Activated CD4-positive, alpha-beta memory T cell treated with anti-CD3 and anti-CD28 coated beads, Interleukin-2, amount 10 ng/mL, durations not matched to agents 7 days and 5 days (primary cell): Measurements from ENCODE around the gene NAA40. TPM values are rescaled to one million over a fixed set of nuclear protein-coding genes. Genes with fewer than 3 reads are reported as not detected.
A peak's percentile ranks its signal among the peaks of the same experiment; 100 is the strongest.

Experiments
- CTCF ChIA-PET: fragments of 350-600 bp; sonication (Branson Sonifier 250); formaldehyde crosslinking; loops from one replicate; lab custom pipeline; 2021; ENCODE audit warnings: antibody characterized with exemption, inconsistent platforms; lab: Charles Lee
- POLR2A ChIA-PET: fragments of 350-600 bp; sonication (Branson Sonifier 250); formaldehyde crosslinking; loops from one replicate; lab custom pipeline; 2021; ENCODE audit warnings: antibody characterized with exemption; lab: Charles Lee
- DNase-seq: peaks from one replicate; pipeline ENCODE4 v3.0.0-alpha.2; 2020
- H3K27ac Mint-ChIP-seq: one replicate; pipeline ENCODE4 v1.8.0; 2021; ENCODE audit warnings: mild to moderate bottlenecking, mixed read lengths
- H3K27me3 Mint-ChIP-seq: one replicate; pipeline ENCODE4 v1.8.0; 2021; ENCODE audit warnings: mixed read lengths
- H3K36me3 Mint-ChIP-seq: one replicate; pipeline ENCODE4 v1.8.0; 2021; ENCODE audit warnings: low read depth, mixed read lengths
- H3K4me1 Mint-ChIP-seq: one replicate; pipeline ENCODE4 v1.8.0; 2021; ENCODE audit warnings: mixed read lengths
- H3K4me3 Mint-ChIP-seq: one replicate; pipeline ENCODE4 v1.8.0; 2021; ENCODE audit warnings: mild to moderate bottlenecking, mixed read lengths
- H3K9me3 Mint-ChIP-seq: one replicate; pipeline ENCODE4 v1.8.0; 2021; ENCODE audit warnings: mixed read lengths
- total RNA-seq, 2 experiments: library from RNA; stranded (reverse); gene quantifications; one replicate each; pipeline ENCODE4 v1.2.3, GENCODE V29; 2021

NAA40 gene
- 10 to 100 TPM; 28.9 to 31.1 TPM for total RNA-seq

DNA sequence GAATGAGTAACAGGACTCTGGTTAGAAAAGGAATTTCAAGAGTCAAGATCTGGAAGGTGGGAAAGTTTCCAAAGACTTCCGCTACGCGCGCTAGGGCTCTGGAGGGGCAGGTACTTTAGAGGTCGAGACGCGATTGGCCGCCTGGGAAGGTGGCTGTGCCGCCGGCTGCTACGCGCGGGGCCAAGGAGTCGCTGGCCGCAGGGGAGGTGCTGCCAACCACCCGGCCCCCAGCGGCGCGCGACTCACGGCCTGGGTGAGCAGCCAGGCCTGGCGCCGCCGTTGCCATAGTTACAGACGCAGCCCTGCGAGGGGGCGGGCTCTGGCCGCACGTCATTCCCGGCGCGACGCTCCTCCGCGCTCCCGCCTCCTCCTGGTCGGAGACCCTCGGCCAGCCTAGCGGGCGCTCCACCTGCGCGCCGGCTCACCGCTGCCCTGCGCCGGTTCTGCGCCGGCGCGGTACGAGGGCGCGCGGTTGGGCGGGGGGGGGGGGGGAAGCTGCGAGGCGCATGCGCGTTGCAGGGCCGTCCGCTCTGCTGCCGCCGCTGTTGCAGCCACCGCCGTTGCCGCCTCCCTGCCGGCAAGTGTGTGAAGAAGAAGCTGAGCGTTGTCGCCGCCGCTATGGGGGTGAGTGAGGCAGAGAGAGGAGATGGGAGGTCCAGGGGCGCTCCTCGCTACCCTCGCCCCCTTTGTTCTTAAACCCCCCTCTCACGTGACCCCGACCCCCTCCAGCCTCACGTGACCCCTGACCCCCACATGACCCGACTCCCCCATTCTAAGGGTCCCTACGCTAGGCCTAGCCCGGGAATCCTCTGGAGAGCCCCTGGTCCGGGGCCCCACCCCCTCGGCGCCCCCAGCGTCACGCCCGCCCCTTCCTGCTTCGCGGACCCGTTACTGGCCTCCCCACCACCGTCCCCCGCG lies at the start of gene NAA40:
TSS of gene NAA40 (plus strand) at position 524 of the 918 bp plus-strand sequence. CDS start at position 619, 95 bp downstream.
- ChIA-PET POLR2A (interaction anchor here (0.7 to 1.6 kb wide), 7 partner anchors 16 to 101 kb away, joined by 3 to 6 read pairs (median 3); partner anchors contain the start of genes COX8A and MARK2), CTCF (interaction anchor here (1.9 to 3.8 kb wide), 2 partner anchors 100 to 102 kb away, joined by 4 to 22 read pairs; partner anchors contain the start of gene MARK2)
- peak within 1 kb of the TSS; percentile 64 for H3K27ac Mint-ChIP-seq
- DNase-seq, result peak; percentile 94
- H3K9me3 Mint-ChIP-seq, result no peaks in the 10 kb centered on the region
- H3K4me3 Mint-ChIP-seq, result peak within 1 kb of the TSS; percentile 81
- no peaks in the 10 kb centered on the region for H3K36me3 Mint-ChIP-seq
- no peaks in the 10 kb centered on the region for H3K27me3 Mint-ChIP-seq
- H3K4me1 Mint-ChIP-seq, result peaks cover 32% of the 10 kb centered on the region

DNA sequence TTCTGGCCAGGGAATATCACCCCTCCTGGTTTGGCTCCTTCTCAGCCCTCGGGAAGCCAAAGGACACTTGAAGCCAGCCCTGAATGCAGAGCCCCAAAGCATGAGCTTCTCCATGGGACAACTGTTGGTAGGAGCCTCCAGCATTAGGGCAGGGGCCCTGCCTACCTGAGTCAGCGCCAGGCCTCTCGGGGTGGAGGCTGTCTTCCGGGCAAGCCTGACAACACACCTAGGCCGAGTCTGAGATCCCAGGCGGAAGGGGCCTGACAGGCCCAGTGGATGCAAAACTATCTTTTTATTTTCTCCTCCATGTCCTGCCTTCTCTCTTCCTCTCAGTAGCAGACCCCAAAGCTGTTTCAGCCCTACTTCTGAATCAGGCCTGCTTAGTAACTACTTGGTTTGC lies 49.5 kb upstream of the NAA40 start:
- peaks cover 67% of the 10 kb centered on the region for H3K4me1 Mint-ChIP-seq
- H3K4me3 Mint-ChIP-seq, result peak overlapping the region; percentile 93
- peak overlapping the region; percentile 93 for H3K27ac Mint-ChIP-seq
- H3K36me3 Mint-ChIP-seq, result peaks cover 45% of the 10 kb centered on the region
- H3K9me3 Mint-ChIP-seq, result no peaks in the 10 kb centered on the region
- ChIA-PET POLR2A (interaction anchor here (1.7 to 2.7 kb wide), 3 partner anchors 12 to 20 kb away, joined by 4 to 13 read pairs (median 5); no protein-coding TSS in a partner anchor), CTCF (interaction anchor here (0.8 to 2.8 kb wide), 4 partner anchors 36 to 260 kb away, joined by 3 to 15 read pairs (median 3); partner anchors contain the start of gene MARK2)
- no peak for DNase-seq
- H3K27me3 Mint-ChIP-seq, result no peaks in the 10 kb centered on the region

DNA sequence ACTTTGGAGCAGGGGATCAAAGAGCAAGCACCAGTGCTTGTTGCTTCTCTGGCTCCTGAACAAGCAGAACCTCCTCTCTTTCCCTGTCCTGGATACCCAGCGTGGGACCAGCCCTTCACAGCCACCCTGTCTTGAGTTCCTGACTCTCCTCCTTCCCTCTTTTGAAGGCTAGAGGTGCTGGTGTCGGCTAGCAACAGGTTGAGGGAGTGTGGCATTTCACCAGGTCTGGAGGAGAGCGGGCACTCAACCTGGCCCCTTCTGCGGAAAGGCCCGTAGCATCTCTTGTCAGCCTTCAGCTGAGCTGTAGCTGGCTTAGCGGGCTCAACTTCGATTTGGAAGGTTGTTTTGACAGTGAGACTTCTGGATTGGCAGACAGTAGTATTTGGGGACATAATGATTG lies 48.4 kb upstream of the NAA40 start:
- Mint-ChIP-seq H3K36me3 (peaks cover 45% of the 10 kb centered on the region), H3K4me3 (peak overlapping the region; percentile 12), H3K27me3 (no peaks in the 10 kb centered on the region), H3K27ac (peak overlapping the region; percentile 24), H3K9me3 (no peaks in the 10 kb centered on the region), H3K4me1 (peaks cover 62% of the 10 kb centered on the region)
- DNase-seq, result no peak
- CTCF ChIA-PET, result interaction anchor here (1.1 to 1.3 kb wide), 3 partner anchors 52 to 55 kb away, joined by 3 to 4 read pairs (median 3); partner anchors contain the start of gene MARK2
- POLR2A ChIA-PET, result interaction anchor here (0.7 to 2.7 kb wide), 5 partner anchors 18 to 52 kb away, joined by 3 to 13 read pairs (median 5); no protein-coding TSS in a partner anchor

GRCh38 chr11:63892228-63892627 lies 46.6 kb upstream of the NAA40 start:
- no peak for DNase-seq
- Mint-ChIP-seq H3K27ac (no peak overlapping the region), H3K4me3 (no peak overlapping the region), H3K4me1 (peaks cover 64% of the 10 kb centered on the region), H3K27me3 (no peaks in the 10 kb centered on the region), H3K36me3 (peaks cover 62% of the 10 kb centered on the region), H3K9me3 (no peaks in the 10 kb centered on the region)
- POLR2A ChIA-PET, result interaction anchor here (0.9 to 2.1 kb wide), 7 partner anchors 16 to 78 kb away, joined by 3 to 13 read pairs (median 4); partner anchors contain the start of gene MARK2
- CTCF ChIA-PET, result interaction anchor here (1.0 to 1.6 kb wide), 5 partner anchors 20 to 56 kb away, joined by 3 to 5 read pairs (median 4); no protein-coding TSS in a partner anchor

DNA sequence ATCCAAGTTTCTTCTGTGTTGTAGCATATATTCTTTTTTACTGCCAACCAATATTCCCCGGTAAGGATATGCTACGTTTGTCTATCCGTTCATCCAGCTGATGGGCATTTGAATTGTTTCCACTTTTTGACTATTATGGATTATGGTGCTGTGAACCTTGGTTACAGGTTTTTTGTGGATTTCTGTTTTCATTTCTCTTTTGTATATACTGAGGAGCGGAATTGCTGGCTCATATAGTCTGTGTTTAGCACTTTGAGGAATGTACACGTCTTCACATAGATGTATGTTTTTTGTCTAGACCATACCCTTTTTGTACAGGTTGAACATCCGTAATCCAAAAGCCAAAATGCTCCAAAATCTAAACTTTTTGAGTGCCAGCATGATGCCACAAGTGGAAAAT lies 45.4 kb upstream of the NAA40 start:
- no peaks in the 10 kb centered on the region for H3K27me3 Mint-ChIP-seq
- ChIA-PET CTCF (interaction anchor here (0.6 to 1.4 kb wide), 3 partner anchors 52 to 154 kb away, joined by 3 to 5 read pairs (median 4); no protein-coding TSS in a partner anchor), POLR2A (no interaction called here)
- peaks cover 52% of the 10 kb centered on the region for H3K4me1 Mint-ChIP-seq
- no peak for DNase-seq
- H3K27ac Mint-ChIP-seq, result no peak overlapping the region
- H3K4me3 Mint-ChIP-seq, result no peak overlapping the region
- H3K9me3 Mint-ChIP-seq, result no peaks in the 10 kb centered on the region
- peaks cover 73% of the 10 kb centered on the region for H3K36me3 Mint-ChIP-seq

DNA sequence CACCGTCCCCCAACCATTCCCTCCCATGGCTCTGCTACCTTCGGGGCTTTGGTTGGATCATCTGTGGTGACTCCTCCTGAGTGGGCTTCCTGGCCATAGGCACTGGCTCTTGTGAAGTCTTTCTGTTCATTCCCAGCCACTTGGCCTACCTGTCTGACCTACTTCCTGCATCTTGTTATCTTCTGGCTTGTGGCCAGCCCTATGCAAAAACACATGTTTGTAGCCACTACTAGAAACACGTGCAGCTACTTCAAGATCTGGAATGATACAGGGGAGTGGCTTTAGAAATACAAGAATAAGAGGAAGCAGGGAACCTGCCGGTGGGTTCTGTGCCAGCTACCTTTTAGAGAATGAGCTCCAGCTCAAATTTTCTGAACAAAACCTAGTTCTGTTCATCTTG lies 42.7 kb upstream of the NAA40 start:
- no peak overlapping the region for H3K27ac Mint-ChIP-seq
- POLR2A ChIA-PET, result no interaction called here
- no peak for DNase-seq
- H3K27me3 Mint-ChIP-seq, result no peaks in the 10 kb centered on the region
- no peak overlapping the region for H3K4me3 Mint-ChIP-seq
- H3K4me1 Mint-ChIP-seq, result peaks cover 25% of the 10 kb centered on the region
- no peaks in the 10 kb centered on the region for H3K9me3 Mint-ChIP-seq
- peaks cover 79% of the 10 kb centered on the region for H3K36me3 Mint-ChIP-seq
- CTCF ChIA-PET, result no interaction called here

- Mint-ChIP-seq H3K4me3 (no peak overlapping the region), H3K27ac (no peak overlapping the region), H3K36me3 (peaks cover 81% of the 10 kb centered on the region), H3K9me3 (no peaks in the 10 kb centered on the region), H3K27me3 (no peaks in the 10 kb centered on the region), H3K4me1 (peaks cover 11% of the 10 kb centered on the region)
- ChIA-PET CTCF (interaction anchor here (1.2 to 1.3 kb wide), 2 partner anchors 14 to 60 kb away, joined by 3 to 4 read pairs; no protein-coding TSS in a partner anchor), POLR2A (no interaction called here)
- no peak for DNase-seq
Measured at GRCh38 chr11:63897459-63898146, 41.2 kb upstream of the NAA40 start.

- H3K4me3 Mint-ChIP-seq, result no peak overlapping the region
- H3K36me3 Mint-ChIP-seq, result peaks cover 79% of the 10 kb centered on the region
- H3K9me3 Mint-ChIP-seq, result no peaks in the 10 kb centered on the region
- no peaks in the 10 kb centered on the region for H3K27me3 Mint-ChIP-seq
- CTCF ChIA-PET, result interaction anchor here (1.1 to 1.6 kb wide), 3 partner anchors 58 to 67 kb away, joined by 3 to 8 read pairs (median 4); no protein-coding TSS in a partner anchor
- H3K4me1 Mint-ChIP-seq, result peaks cover 2% of the 10 kb centered on the region
- POLR2A ChIA-PET, result interaction anchor here (0.9 kb wide), 1 partner anchor 13 kb away, joined by 4 read pairs; no protein-coding TSS in a partner anchor
- DNase-seq, result no peak
- H3K27ac Mint-ChIP-seq, result no peak overlapping the region
Measured at GRCh38 chr11:63901660-63902059, 37.1 kb upstream of the NAA40 start.

- Mint-ChIP-seq H3K4me1 (no peaks in the 10 kb centered on the region), H3K27ac (no peak overlapping the region), H3K9me3 (no peaks in the 10 kb centered on the region), H3K36me3 (peaks cover 64% of the 10 kb centered on the region), H3K27me3 (no peaks in the 10 kb centered on the region), H3K4me3 (no peak overlapping the region)
- CTCF ChIA-PET, result no interaction called here
- POLR2A ChIA-PET, result no interaction called here
- no peak for DNase-seq
Measured at GRCh38 chr11:63903884-63904283, 34.9 kb upstream of the NAA40 start.

DNA sequence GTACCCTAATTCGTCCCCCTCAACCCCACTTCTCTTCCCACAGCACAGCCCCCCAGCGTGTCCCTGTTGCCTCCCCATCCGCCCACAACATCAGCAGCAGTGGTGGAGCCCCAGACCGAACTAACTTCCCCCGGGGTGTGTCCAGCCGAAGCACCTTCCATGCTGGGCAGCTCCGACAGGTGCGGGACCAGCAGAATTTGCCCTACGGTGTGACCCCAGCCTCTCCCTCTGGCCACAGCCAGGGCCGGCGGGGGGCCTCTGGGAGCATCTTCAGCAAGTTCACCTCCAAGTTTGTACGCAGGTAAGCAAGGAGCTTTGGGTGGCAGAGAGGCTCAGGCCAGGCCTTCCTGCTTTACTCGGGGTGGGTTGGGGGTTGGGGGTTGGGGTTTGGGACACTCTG lies 34.1 kb upstream of the NAA40 start:
- POLR2A ChIA-PET, result no interaction called here
- H3K27ac Mint-ChIP-seq, result no peak overlapping the region
- H3K36me3 Mint-ChIP-seq, result peaks cover 58% of the 10 kb centered on the region
- H3K4me3 Mint-ChIP-seq, result no peak overlapping the region
- no peaks in the 10 kb centered on the region for H3K4me1 Mint-ChIP-seq
- CTCF ChIA-PET, result no interaction called here
- no peak for DNase-seq
- H3K9me3 Mint-ChIP-seq, result no peaks in the 10 kb centered on the region
- no peaks in the 10 kb centered on the region for H3K27me3 Mint-ChIP-seq

DNA sequence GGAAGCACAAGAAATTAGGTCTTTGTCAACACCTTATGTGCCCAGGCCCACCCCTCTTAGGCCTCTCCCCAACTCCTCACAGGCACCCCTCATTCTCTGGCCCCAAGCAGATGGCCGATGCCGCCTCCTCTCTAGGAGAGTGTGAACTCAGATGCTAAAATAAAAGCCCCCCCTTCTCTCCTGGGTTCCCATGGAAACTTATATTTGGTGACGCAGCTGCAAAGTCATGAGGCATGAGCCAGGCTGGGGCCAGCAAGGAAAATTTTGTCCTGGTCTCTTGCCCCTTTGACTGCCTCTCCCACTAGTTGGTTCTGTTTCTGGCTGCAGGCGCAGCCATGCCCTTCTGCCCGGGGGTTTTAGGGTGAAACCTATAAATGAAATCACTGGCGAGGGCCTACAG lies 33.6 kb upstream of the NAA40 start:
- no peak for DNase-seq
- CTCF ChIA-PET, result no interaction called here
- no peaks in the 10 kb centered on the region for H3K27me3 Mint-ChIP-seq
- no peak overlapping the region for H3K27ac Mint-ChIP-seq
- POLR2A ChIA-PET, result no interaction called here
- H3K4me1 Mint-ChIP-seq, result no peaks in the 10 kb centered on the region
- no peak overlapping the region for H3K4me3 Mint-ChIP-seq
- H3K9me3 Mint-ChIP-seq, result no peaks in the 10 kb centered on the region
- H3K36me3 Mint-ChIP-seq, result peaks cover 56% of the 10 kb centered on the region

DNA sequence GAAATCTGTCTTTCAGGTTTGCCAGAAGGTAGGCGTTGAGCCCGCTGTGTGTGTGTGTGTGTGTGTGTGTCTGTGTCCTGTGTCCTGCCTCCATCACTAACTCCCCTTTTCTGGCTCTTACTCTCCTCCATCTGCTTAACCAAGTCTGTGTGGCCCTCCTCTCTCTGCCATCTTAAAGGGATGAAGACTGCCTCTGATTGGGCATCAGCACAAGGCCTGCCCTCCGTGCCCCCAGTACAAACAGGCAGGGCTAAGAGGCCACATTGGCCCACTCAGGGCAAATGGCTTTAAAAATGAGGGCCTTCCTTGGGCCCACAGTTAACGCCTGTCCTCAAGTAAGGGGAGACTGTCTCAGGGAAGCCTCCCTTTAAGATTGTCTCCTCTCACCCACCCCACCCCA lies 32.7 kb upstream of the NAA40 start:
- ChIA-PET CTCF (interaction anchor here (1.0 to 1.9 kb wide), 6 partner anchors 19 to 70 kb away, joined by 3 to 44 read pairs (median 3); partner anchors contain the start of gene MARK2), POLR2A (interaction anchor here (1.0 kb wide), 1 partner anchor 67 kb away, joined by 5 read pairs; the partner anchor contains the start of gene MARK2)
- Mint-ChIP-seq H3K27me3 (no peaks in the 10 kb centered on the region), H3K9me3 (no peaks in the 10 kb centered on the region), H3K4me1 (no peaks in the 10 kb centered on the region), H3K4me3 (no peak overlapping the region), H3K27ac (no peak overlapping the region), H3K36me3 (peaks cover 51% of the 10 kb centered on the region)
- no peak for DNase-seq
